Tibial nerve (tissue), 3 donors: ENCODE measurements around the gene BAIAP3.

Experiments used
- POLR2A ChIP-seq, 2 donors: fragments of 450-650 bp; IDR thresholded peaks; one replicate each; pipeline ENCODE4 v1.6.1; 2017; ENCODE audit warnings: antibody characterized with exemption in 2 of 2, mild to moderate bottlenecking in 2 of 2, moderate library complexity in 2 of 2
- TF ChIP-seq, protein P1 (sequence below), 5 experiments: fragments of 200-600 bp in 3 of 5; fragments of 450-650 bp in 2 of 5; sonication (generic) in 3 of 5; IDR thresholded peaks; one replicate each; pipeline ENCODE4 v1.5.1; 2016 to 2019; ENCODE audit warnings: antibody characterized with exemption in 5 of 5, mild to moderate bottlenecking in 3 of 5, moderate library complexity in 2 of 5

DNA sequence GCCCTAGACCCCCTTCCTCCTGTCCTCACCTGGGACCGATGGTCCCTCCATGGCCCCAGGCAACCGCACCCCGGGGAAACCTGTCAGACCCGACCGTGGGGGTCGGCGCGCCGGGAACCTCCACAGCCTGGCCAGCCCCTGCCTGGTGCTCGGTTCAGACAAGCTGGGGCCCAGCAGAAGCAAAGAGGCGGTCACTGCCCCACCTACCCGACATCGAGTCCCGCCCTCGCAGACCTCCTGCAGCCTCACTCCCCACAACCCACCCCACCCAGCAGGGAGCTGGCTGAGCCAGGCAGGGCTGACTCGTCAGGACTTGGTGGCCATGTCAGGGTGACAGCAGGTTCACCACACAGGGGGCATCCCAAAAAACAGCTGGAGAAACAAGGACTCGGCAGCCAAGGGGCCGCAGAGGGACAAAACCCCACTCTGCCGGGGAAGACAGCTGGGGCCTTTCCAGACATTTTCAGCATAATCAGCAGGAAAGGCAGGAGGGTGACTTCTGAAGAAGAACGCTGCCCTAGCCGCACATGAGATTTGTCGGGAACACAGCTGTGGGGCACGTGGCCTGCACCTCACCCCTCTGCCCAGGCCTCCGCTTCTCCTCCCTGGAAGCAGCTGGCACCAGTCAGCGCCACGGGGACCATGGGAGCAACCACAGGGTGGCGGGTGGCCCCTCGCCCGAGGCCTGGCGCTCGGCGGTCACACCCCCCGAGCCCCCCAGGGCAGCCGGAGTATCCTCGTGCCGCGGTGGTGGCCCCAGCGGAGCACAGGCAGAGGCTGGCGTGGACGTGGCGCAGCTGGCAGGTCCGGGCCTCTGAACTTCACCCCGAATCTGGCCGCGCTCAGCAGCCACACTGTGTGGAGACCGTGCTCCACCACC lies 41.2 kb downstream of the BAIAP3 start:
- TF ChIP-seq, protein P1, sequence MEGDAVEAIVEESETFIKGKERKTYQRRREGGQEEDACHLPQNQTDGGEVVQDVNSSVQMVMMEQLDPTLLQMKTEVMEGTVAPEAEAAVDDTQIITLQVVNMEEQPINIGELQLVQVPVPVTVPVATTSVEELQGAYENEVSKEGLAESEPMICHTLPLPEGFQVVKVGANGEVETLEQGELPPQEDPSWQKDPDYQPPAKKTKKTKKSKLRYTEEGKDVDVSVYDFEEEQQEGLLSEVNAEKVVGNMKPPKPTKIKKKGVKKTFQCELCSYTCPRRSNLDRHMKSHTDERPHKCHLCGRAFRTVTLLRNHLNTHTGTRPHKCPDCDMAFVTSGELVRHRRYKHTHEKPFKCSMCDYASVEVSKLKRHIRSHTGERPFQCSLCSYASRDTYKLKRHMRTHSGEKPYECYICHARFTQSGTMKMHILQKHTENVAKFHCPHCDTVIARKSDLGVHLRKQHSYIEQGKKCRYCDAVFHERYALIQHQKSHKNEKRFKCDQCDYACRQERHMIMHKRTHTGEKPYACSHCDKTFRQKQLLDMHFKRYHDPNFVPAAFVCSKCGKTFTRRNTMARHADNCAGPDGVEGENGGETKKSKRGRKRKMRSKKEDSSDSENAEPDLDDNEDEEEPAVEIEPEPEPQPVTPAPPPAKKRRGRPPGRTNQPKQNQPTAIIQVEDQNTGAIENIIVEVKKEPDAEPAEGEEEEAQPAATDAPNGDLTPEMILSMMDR (IDR thresholded peaks at IDR 0.05) = no peak
- no peak for TF ChIP-seq POLR2A (IDR thresholded peaks at IDR 0.05)
